Measurements from ENCODE around the gene NR6A1. TPM values are rescaled to one million over a fixed set of nuclear protein-coding genes. Genes with fewer than 3 reads are reported as not detected.
A peak's percentile ranks its signal among the peaks of the same experiment; 100 is the strongest.

Gene NR6A1
- total RNA-seq, 1 donor from 2014 or later = 0.92 TPM

DNA sequence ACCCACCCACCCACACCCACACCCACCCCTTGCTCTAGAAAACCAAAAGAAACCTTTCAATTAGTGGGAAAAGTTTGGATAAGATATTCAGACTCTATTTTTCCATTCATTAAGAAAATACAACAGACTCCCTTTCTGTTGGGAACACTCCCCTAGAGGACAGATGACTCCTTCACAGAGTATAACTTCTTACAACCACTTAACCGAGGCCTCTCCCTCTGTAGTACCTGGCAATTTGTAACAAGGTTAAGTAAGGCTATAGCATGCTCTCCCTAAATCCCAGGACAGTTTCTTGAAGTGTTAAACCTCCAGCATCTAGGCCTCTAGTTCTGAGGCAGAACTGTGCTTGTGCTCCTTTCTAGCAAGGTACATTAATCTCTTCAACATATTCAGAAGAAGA lies 188.0 kb downstream of the NR6A1 start:
- no peak for DNase-seq (ENCODE audit: low read depth)
- H3K36me3 ChIP-seq (ENCODE audit: control insufficient read depth, insufficient read depth, low read length) = no peaks in the 10 kb centered on the region
- H3K4me3 ChIP-seq (ENCODE audit: low read depth, low read length) = no peak overlapping the region
- no peak for TF ChIP-seq CTCF (IDR thresholded peaks at IDR 0.05; ENCODE audit: insufficient read depth, low read length, poor library complexity, severe bottlenecking)
- no peaks in the 10 kb centered on the region for H3K27me3 ChIP-seq (ENCODE audit: control insufficient read depth, insufficient read depth, low read length)

DNA sequence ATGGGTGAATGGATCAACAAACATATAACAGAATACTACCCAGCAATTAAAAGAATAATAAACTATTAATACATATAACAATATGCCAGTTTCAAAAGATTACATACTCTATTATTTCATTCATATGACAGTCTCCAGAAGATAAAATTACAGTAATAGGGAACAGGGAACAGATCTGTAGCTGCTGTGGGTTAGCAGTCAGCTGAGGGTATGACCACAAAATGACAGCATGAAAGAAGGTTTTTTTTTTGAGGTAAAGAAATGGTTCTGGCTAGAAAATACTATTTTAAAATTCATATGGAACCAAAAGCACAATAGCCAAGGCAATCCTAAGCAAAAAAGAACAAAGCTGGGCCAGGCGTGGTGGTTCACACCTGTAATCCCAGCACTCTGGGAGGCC lies 190.9 kb downstream of the NR6A1 start:
- no peak for TF ChIP-seq CTCF (IDR thresholded peaks at IDR 0.05; ENCODE audit: insufficient read depth, low read length, poor library complexity, severe bottlenecking)
- DNase-seq (ENCODE audit: low read depth) = no peak
- Histone ChIP-seq H3K4me3 (ENCODE audit: low read depth, low read length) (no peak overlapping the region), H3K27me3 (ENCODE audit: control insufficient read depth, insufficient read depth, low read length) (no peaks in the 10 kb centered on the region), H3K36me3 (ENCODE audit: control insufficient read depth, insufficient read depth, low read length) (no peaks in the 10 kb centered on the region)

DNA sequence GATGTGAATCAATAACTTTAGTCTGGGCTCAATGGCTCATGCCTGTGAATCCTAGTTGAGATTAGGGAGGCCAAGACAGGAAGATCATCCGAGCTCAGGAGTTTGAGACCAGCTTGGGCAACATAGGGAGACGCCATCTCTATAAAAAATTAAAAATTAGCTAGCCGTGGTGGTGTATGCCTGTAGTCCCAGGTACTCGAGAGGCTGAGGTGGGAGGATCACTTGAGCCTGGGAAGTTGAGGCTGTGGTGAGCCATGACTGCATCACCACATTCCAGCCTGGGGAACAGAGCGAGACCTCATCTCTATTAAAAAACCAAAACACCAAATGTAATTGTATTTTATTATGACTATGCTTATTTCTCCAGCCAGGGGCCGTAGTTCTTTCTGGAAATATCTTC lies 194.4 kb downstream of the NR6A1 start:
- no peak for TF ChIP-seq CTCF (IDR thresholded peaks at IDR 0.05; ENCODE audit: insufficient read depth, low read length, poor library complexity, severe bottlenecking)
- no peaks in the 10 kb centered on the region for H3K27me3 ChIP-seq (ENCODE audit: control insufficient read depth, insufficient read depth, low read length)
- DNase-seq (ENCODE audit: low read depth) = no peak
- H3K4me3 ChIP-seq (ENCODE audit: low read depth, low read length) = no peak overlapping the region
- no peaks in the 10 kb centered on the region for H3K36me3 ChIP-seq (ENCODE audit: control insufficient read depth, insufficient read depth, low read length)

DNA sequence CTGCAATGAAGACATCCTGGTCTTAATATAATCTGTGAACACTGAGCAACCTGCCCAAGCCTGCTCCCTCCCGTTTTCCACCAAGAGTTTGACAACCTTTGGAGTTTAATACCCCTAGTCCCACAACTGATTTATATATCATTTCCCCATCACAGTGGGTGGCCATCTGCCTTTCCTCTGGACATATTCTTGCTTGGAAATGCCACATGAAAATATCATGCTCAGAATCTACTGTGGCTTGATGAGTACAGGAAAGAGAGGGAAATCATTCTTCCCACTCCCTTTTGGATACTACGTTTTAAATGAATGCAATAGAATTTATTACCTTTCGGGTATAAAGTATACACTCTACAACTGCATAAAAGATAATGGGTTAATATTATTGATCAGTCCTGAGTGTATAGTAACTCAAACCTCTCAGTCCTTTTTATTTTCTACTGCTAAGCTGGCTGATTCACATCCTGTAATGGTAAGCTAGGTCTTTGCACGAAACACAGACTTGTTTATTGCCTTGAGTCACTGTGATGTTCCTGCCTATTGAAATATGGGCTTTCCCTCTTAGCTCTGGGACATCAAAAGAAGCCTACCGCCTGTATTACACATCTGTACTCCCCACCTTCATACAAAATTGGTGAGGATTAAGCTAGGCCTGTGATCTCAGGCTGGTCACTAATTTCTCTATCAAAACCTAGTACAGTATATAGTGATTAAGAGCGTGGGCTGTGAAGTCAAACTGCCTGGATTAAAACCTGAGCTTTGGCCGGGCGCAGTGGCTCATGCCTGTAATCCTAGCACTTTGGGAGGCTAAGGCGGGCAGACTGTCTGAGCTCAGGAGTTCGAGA lies 196.4 kb downstream of the NR6A1 start:
- peak; percentile 73 for DNase-seq (ENCODE audit: low read depth)
- TF ChIP-seq CTCF (IDR thresholded peaks at IDR 0.05; ENCODE audit: insufficient read depth, low read length, poor library complexity, severe bottlenecking) = no peak
- H3K27me3 ChIP-seq (ENCODE audit: control insufficient read depth, insufficient read depth, low read length) = no peaks in the 10 kb centered on the region
- H3K4me3 ChIP-seq (ENCODE audit: low read depth, low read length) = no peak overlapping the region
- H3K36me3 ChIP-seq (ENCODE audit: control insufficient read depth, insufficient read depth, low read length) = no peaks in the 10 kb centered on the region

DNA sequence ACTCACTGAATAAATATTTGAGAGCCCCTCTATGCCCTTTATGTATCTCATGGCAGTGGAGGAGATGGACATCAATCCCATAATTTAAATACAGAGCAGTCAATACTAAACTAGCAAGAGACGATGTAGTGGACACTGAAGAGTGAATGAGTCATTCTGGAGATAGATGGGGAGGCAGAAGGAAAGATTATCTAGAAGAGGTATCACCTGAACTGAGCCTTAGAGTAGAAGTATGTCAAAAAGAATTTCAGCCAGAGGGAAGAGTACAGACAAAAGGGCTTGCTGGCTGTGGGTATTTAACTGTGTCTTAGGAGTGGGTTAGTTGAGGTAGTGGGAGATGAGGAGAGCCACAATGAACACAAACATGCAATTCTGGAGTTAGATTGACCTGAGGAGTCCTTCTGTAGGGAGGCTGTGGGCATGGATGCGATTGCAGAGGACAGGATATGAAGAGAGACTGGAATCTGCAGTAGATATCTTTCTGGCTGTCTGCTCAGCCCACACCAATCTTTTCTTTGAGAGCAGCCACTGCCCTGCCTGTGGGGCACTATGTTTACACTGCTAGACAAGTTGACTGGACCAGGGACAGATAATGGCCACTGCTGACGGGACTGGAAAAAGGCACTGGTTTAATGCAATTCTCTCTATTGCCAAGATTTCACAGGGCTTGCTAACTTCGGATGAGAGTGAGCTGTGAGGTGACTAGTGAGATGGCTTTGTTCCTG lies 200.0 kb downstream of the NR6A1 start:
- H3K36me3 ChIP-seq (ENCODE audit: control insufficient read depth, insufficient read depth, low read length) = no peaks in the 10 kb centered on the region
- no peak for DNase-seq (ENCODE audit: low read depth)
- TF ChIP-seq CTCF (IDR thresholded peaks at IDR 0.05; ENCODE audit: insufficient read depth, low read length, poor library complexity, severe bottlenecking) = no peak
- no peak overlapping the region for H3K4me3 ChIP-seq (ENCODE audit: low read depth, low read length)
- H3K27me3 ChIP-seq (ENCODE audit: control insufficient read depth, insufficient read depth, low read length) = no peaks in the 10 kb centered on the region
